ENCODE results near the gene COL4A2. TPM values are rescaled to one million over a fixed set of nuclear protein-coding genes. Genes with fewer than 3 reads are reported as not detected.

The COL4A2 gene
- total and polyA plus RNA-seq, 2 experiments from 2014 or later = 146 to 455 TPM

DNA sequence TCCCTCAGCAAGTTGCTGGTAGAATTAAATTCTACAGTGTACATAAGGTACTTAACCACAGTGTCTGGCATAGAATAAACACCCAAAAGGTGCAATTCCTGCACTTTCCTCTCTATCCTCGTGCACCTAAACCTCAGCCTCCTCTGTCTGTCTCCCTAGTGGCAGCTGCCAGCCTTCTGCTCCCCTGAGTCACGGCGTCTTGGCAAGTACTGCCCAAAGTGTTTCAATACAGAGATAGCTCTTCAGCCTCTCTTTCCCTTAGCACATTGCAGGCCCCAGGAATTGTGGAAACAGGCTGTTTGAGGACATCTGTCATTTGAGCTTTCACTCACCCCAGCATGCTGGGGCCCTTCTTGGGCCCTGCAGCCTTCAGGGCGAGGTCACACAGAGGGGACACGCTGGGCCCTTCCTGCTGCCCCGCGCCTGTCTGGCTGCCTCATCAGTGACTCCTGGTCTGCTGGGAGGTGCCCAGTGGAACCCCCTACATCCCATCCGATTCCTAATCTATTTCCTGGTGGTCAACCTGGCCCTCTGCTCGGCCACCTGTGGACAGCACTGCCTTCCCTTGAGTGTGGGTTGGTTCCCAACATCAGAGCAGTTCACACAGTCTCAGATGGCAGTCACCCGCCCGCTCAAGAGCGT lies 19.3 kb downstream of the COL4A2 start:
- TF ChIP-seq EZH2 (IDR thresholded peaks at IDR 0.05; ENCODE audit: insufficient read depth, poor library complexity, severe bottlenecking) (no peak), EZH2phosphoT487 (IDR thresholded peaks at IDR 0.05; ENCODE audit: insufficient read depth, low read depth) (no peak)
- H3K4me3 ChIP-seq = no peak overlapping the region
- H3K9ac ChIP-seq = no peak overlapping the region
- no peak overlapping the region for H3K4me2 ChIP-seq (ENCODE audit: unreplicated experiment)
- no peaks in the 10 kb centered on the region for H3K27me3 ChIP-seq (replicated peaks; ENCODE audit: insufficient read depth)
- H3K27ac ChIP-seq = no peak overlapping the region
- peaks cover 56% of the 10 kb centered on the region for H3F3A ChIP-seq (ENCODE audit: insufficient read depth)
- WGBS, 2 experiments (ENCODE audit: low coverage in 1 of 2, low lambda C conversion rate in 2 of 2, missing lambda C conversion rate in 2 of 2) = 91% methylated on average over 11 to 12 of the region's 12 CpGs
- no peaks in the 10 kb centered on the region for H4K20me1 ChIP-seq (ENCODE audit: insufficient read depth)
- in situ Hi-C loops (cut with MboI) = no loop called here
- peaks cover 60% of the 10 kb centered on the region for H3K79me2 ChIP-seq (ENCODE audit: insufficient read depth)
- H2AFZ ChIP-seq = no peak overlapping the region
- H3K4me1 ChIP-seq (ENCODE audit: insufficient read depth) = peaks cover 64% of the 10 kb centered on the region
- DNase-seq = peak; percentile 38
- H3K36me3 ChIP-seq (ENCODE audit: low read depth) = no peaks in the 10 kb centered on the region
- no peaks in the 10 kb centered on the region for H3K9me3 ChIP-seq (ENCODE audit: low read depth)
- H3K9me2 ChIP-seq (ENCODE audit: insufficient read depth) = no peaks in the 10 kb centered on the region

DNA sequence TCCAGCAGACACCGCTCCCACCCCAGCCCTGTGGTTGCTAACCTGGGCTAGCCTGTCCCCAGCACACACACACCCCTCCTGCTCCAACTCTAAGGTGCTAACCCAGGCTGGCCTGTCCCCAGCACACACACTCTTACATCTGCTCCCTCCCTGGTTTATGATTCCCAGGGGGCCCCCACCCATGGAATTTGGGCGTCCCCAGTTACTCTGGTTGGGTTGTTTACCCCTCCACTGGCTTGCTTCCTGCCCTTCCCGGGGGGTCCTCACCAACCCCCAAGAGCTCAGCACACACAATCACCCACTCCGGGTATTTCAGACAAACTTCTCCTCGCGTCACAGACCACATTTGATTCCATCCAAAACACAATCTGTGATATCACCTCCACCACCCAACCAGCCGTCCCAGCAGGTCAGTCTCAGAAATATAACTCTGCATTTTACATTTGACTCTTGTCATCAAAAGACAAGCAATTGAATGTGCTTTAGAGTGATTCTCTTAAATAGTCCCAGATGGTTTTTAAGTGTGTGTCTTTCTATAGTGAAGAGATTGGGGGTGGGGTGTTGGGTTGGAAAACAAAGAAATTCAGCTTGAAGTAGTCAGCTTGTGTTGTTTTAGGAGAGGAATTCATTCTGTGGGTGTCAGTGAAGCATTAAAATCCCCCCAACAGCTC lies 20.1 kb downstream of the COL4A2 start:
- no peaks in the 10 kb centered on the region for H3K9me3 ChIP-seq (ENCODE audit: low read depth)
- no peak overlapping the region for H3K4me3 ChIP-seq
- no peaks in the 10 kb centered on the region for H3K9me2 ChIP-seq (ENCODE audit: insufficient read depth)
- peak overlapping the region; percentile 46 for H3K27ac ChIP-seq
- peaks cover 60% of the 10 kb centered on the region for H3F3A ChIP-seq (ENCODE audit: insufficient read depth)
- WGBS, 2 experiments (ENCODE audit: low coverage in 1 of 2, low lambda C conversion rate in 2 of 2, missing lambda C conversion rate in 2 of 2) = 39 to 40% methylated on average over 7 of the region's 7 CpGs
- H3K9ac ChIP-seq = no peak overlapping the region; the same call in 1 of the 2 replicates
- peaks cover 57% of the 10 kb centered on the region for H3K79me2 ChIP-seq (ENCODE audit: insufficient read depth)
- no peaks in the 10 kb centered on the region for H4K20me1 ChIP-seq (ENCODE audit: insufficient read depth)
- no peaks in the 10 kb centered on the region for H3K27me3 ChIP-seq (replicated peaks; ENCODE audit: insufficient read depth)
- no peaks in the 10 kb centered on the region for H3K36me3 ChIP-seq (ENCODE audit: low read depth)
- H2AFZ ChIP-seq = no peak overlapping the region
- peaks cover 71% of the 10 kb centered on the region for H3K4me1 ChIP-seq (ENCODE audit: insufficient read depth)
- in situ Hi-C loops (cut with MboI) = no loop called here
- peak overlapping the region; percentile 53 for H3K4me2 ChIP-seq (ENCODE audit: unreplicated experiment)
- TF ChIP-seq EZH2phosphoT487 (IDR thresholded peaks at IDR 0.05; ENCODE audit: insufficient read depth, low read depth) (no peak), EZH2 (IDR thresholded peaks at IDR 0.05; ENCODE audit: insufficient read depth, poor library complexity, severe bottlenecking) (no peak)
- DNase-seq = peak; percentile 57

DNA sequence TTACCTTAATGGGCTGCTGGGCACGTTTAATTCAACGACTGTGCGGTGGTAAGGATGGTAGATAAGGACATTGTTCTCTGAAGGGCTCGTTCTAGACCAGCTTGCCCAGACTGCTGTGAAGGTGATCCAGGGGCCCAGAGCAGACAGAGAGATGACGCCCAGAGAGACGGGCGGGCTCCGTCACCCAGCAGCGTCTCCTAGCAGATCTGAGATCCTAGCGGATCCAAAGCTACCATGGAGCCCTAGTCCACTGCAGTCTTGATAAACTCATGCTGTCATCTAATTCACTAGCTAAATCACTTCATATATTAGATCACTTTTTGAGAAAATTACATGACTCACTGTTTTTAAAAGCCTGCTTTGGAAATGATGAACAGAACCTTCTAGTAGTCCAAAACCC lies 21.5 kb downstream of the COL4A2 start:
- no peak for TF ChIP-seq EZH2 (IDR thresholded peaks at IDR 0.05; ENCODE audit: insufficient read depth, poor library complexity, severe bottlenecking)
- no peak for TF ChIP-seq EZH2phosphoT487 (IDR thresholded peaks at IDR 0.05; ENCODE audit: insufficient read depth, low read depth)
- peaks cover 61% of the 10 kb centered on the region for H3F3A ChIP-seq (ENCODE audit: insufficient read depth)
- no peaks in the 10 kb centered on the region for H3K9me3 ChIP-seq (ENCODE audit: low read depth)
- no peak overlapping the region for H3K9ac ChIP-seq
- H3K79me2 ChIP-seq (ENCODE audit: insufficient read depth) = peaks cover 63% of the 10 kb centered on the region
- H3K9me2 ChIP-seq (ENCODE audit: insufficient read depth) = no peaks in the 10 kb centered on the region
- WGBS, 2 experiments (ENCODE audit: low coverage in 1 of 2, low lambda C conversion rate in 2 of 2, missing lambda C conversion rate in 2 of 2) = 89 to 95% methylated on average over 10 of the region's 10 CpGs
- H3K27me3 ChIP-seq (replicated peaks; ENCODE audit: insufficient read depth) = no peaks in the 10 kb centered on the region
- no peaks in the 10 kb centered on the region for H3K36me3 ChIP-seq (ENCODE audit: low read depth)
- H2AFZ ChIP-seq = no peak overlapping the region
- DNase-seq = peak; percentile 58
- peaks cover 62% of the 10 kb centered on the region for H3K4me1 ChIP-seq (ENCODE audit: insufficient read depth)
- no peaks in the 10 kb centered on the region for H4K20me1 ChIP-seq (ENCODE audit: insufficient read depth)
- in situ Hi-C loops (cut with MboI) = no loop called here
- peak overlapping the region; percentile 8 for H3K4me2 ChIP-seq (ENCODE audit: unreplicated experiment)
- H3K27ac ChIP-seq = no peak overlapping the region
- H3K4me3 ChIP-seq = no peak overlapping the region

DNA sequence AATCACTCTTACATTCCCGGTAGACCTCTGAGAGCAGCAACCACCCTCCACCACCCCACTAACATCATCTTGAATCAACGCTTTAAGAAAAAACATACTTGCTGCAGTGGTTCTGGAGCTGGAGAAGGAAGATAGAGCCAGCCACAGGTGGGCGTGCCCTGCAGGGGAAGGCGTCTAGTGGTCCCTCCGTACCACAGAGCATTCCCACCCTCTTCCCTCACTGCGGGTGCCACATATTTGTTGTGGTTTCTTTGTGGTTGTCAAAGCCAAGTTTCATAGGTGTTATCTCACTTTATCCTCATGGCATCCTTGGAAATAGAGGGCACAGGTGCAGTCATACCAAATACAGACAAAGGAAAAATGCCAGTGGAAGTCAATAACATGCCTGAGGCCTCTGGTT lies 22.2 kb downstream of the COL4A2 start:
- H3K27me3 ChIP-seq (replicated peaks; ENCODE audit: insufficient read depth) = no peaks in the 10 kb centered on the region
- H3K9me2 ChIP-seq (ENCODE audit: insufficient read depth) = no peaks in the 10 kb centered on the region
- H3F3A ChIP-seq (ENCODE audit: insufficient read depth) = peaks cover 55% of the 10 kb centered on the region
- peaks cover 55% of the 10 kb centered on the region for H3K4me1 ChIP-seq (ENCODE audit: insufficient read depth)
- no peak overlapping the region for H3K4me2 ChIP-seq (ENCODE audit: unreplicated experiment)
- H3K36me3 ChIP-seq (ENCODE audit: low read depth) = no peaks in the 10 kb centered on the region
- 92 to 93% methylated on average over 6 of the region's 6 CpGs for WGBS, 2 experiments (ENCODE audit: low coverage in 1 of 2, low lambda C conversion rate in 2 of 2, missing lambda C conversion rate in 2 of 2)
- no peaks in the 10 kb centered on the region for H4K20me1 ChIP-seq (ENCODE audit: insufficient read depth)
- no peak overlapping the region for H2AFZ ChIP-seq
- no peak for TF ChIP-seq EZH2 (IDR thresholded peaks at IDR 0.05; ENCODE audit: insufficient read depth, poor library complexity, severe bottlenecking)
- no peak for TF ChIP-seq EZH2phosphoT487 (IDR thresholded peaks at IDR 0.05; ENCODE audit: insufficient read depth, low read depth)
- DNase-seq = no peak
- H3K27ac ChIP-seq = no peak overlapping the region
- in situ Hi-C loops (cut with MboI) = no loop called here
- H3K9ac ChIP-seq = no peak overlapping the region
- no peak overlapping the region for H3K4me3 ChIP-seq
- no peaks in the 10 kb centered on the region for H3K9me3 ChIP-seq (ENCODE audit: low read depth)
- H3K79me2 ChIP-seq (ENCODE audit: insufficient read depth) = peaks cover 64% of the 10 kb centered on the region
